Suprapubic skin (tissue), 3 donors: ENCODE data around the gene TMUB2.

Experiments
- CTCF ChIP-seq, 2 donors: fragments of 200-600 bp in 1 of 2; fragments of 450-650 bp in 1 of 2; sonication (generic) in 1 of 2; IDR thresholded peaks; one replicate each; pipeline ENCODE4 v1.5.1; 2016 to 2019; ENCODE audit warnings: antibody characterized with exemption in 2 of 2, mild to moderate bottlenecking in 1 of 2, moderate library complexity in 1 of 2
- POLR2A ChIP-seq, 2 donors: fragments of 450-650 bp; IDR thresholded peaks; one replicate each; pipeline ENCODE4 v1.6.1; 2017; ENCODE audit warnings: antibody characterized with exemption in 2 of 2, mild to moderate bottlenecking in 2 of 2, moderate library complexity in 2 of 2

- TF ChIP-seq CTCF (IDR thresholded peaks at IDR 0.05) (no peak), POLR2A (IDR thresholded peaks at IDR 0.05) (no peak)
Observed at GRCh38 chr17:44190481-44190880, 3.7 kb downstream of the TMUB2 start.
